B cell (primary cell): ENCODE data around the gene NPAS3.

Experiments used
- EZH2 ChIP-seq: IDR thresholded peaks from 2 replicates; pipeline ENCODE4 v1.6.1; 2012; ENCODE audit warnings: borderline replicate concordance, low read depth, mild to moderate bottlenecking, moderate library complexity, low read length; ENCODE audit not compliant: insufficient read depth, poor library complexity, severe bottlenecking
- TF ChIP-seq, protein P1 (sequence below): fragments of 200-600 bp; IDR thresholded peaks from one replicate; pipeline ENCODE4 v1.8.0; 2022; ENCODE audit warnings: antibody characterized with exemption, mild to moderate bottlenecking

DNA sequence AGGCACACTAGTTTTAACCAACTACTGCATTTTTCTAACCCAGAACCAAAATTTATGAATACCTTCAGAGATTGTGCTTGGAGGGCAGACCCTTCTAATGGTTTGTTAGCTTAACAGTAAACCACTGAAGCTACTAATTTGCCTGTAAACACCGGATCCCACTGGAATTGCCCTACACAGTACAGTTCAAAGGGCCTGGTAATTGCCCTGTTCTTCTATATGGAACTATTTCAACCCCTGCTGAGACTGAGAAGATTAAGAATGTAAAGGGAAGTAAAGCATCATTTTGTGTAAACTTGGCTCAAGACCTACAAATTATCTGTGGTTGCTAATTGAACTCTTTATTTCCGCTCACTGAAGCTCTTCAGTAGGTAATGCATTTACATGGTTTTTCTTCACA lies 468.1 kb downstream of the NPAS3 start:
- TF ChIP-seq, protein P1, sequence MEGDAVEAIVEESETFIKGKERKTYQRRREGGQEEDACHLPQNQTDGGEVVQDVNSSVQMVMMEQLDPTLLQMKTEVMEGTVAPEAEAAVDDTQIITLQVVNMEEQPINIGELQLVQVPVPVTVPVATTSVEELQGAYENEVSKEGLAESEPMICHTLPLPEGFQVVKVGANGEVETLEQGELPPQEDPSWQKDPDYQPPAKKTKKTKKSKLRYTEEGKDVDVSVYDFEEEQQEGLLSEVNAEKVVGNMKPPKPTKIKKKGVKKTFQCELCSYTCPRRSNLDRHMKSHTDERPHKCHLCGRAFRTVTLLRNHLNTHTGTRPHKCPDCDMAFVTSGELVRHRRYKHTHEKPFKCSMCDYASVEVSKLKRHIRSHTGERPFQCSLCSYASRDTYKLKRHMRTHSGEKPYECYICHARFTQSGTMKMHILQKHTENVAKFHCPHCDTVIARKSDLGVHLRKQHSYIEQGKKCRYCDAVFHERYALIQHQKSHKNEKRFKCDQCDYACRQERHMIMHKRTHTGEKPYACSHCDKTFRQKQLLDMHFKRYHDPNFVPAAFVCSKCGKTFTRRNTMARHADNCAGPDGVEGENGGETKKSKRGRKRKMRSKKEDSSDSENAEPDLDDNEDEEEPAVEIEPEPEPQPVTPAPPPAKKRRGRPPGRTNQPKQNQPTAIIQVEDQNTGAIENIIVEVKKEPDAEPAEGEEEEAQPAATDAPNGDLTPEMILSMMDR, result no peak
- no peak for TF ChIP-seq EZH2
